ENCODE measurements around the gene GRAP2. TPM values are rescaled to one million over a fixed set of nuclear protein-coding genes. Genes with fewer than 3 reads are reported as not detected.

GRAP2 gene
- total RNA-seq, 4 donors from 2014 or later, result 0.97 to 2.0 TPM; not detected in 2

DNA sequence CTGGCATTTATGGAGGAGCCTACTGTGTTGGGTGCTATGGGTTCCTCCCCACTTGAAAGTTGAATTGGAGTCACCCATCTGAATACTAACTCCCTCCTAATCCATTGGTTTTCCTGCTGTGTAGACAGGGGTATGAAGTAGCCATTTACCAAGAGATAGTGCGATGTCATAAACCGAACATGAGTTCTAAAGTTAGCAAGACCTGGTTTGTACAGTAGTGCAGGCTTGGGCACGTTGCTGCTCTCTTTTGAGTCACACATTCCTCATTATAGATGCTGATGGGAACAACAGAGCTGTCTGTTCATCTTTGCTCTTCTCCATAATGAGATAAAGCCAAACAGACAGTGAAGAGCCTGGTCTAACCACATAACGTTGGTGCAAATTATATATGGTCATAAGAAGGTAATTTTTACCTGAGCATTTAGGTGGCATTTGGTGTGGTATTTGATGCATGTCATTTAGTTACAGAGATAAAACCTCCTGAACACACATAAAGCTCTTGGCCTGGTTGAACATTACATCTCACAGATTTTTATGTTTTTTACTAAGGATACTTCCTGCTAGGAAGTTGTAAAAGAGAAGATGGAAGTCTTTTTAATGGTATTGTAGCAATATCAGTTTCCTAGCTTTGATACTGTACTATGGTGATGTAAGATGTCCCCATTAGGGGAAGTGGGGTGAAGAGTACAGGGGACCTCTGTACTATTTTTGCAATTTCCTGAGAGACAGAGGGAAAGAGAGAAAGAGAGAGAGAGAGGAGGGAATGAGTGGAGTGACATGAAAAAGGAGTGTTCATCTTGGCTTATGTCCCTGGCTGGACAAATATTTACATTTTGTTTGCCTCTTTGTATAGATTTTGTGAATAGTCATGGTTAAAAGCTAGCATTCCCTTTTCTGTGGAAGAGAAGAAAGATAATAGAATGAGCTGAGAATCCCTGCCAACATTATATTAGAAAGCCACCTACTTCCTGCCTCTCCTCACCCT, 27.9 kb downstream of the GRAP2 start:
- DNase-seq, result no peak
- TF ChIP-seq, protein P1, sequence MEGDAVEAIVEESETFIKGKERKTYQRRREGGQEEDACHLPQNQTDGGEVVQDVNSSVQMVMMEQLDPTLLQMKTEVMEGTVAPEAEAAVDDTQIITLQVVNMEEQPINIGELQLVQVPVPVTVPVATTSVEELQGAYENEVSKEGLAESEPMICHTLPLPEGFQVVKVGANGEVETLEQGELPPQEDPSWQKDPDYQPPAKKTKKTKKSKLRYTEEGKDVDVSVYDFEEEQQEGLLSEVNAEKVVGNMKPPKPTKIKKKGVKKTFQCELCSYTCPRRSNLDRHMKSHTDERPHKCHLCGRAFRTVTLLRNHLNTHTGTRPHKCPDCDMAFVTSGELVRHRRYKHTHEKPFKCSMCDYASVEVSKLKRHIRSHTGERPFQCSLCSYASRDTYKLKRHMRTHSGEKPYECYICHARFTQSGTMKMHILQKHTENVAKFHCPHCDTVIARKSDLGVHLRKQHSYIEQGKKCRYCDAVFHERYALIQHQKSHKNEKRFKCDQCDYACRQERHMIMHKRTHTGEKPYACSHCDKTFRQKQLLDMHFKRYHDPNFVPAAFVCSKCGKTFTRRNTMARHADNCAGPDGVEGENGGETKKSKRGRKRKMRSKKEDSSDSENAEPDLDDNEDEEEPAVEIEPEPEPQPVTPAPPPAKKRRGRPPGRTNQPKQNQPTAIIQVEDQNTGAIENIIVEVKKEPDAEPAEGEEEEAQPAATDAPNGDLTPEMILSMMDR (IDR thresholded peaks at IDR 0.05), result no peak
- no peak for TF ChIP-seq POLR2A (IDR thresholded peaks at IDR 0.05)
- Histone ChIP-seq H3K9me3 (no peaks in the 10 kb centered on the region), H3K4me1 (no peaks in the 10 kb centered on the region), H3K27me3 (peaks cover 0 to 5% of the 10 kb centered on the region in 2 donors), H3K27ac (no peak overlapping the region), H3K4me3 (no peak overlapping the region), H3K36me3 (no peaks in the 10 kb centered on the region)
- intact Hi-C loops (cut with DNase I; ENCODE audit: low total_unique reads), result no loop called here

- no peak for TF ChIP-seq POLR2A (IDR thresholded peaks at IDR 0.05)
- TF ChIP-seq, protein P1 (IDR thresholded peaks at IDR 0.05), result no peak
- Histone ChIP-seq H3K4me3 (no peak overlapping the region), H3K27me3 (peaks cover 0 to 4% of the 10 kb centered on the region in 2 donors), H3K36me3 (no peaks in the 10 kb centered on the region), H3K4me1 (no peaks in the 10 kb centered on the region), H3K27ac (no peak overlapping the region), H3K9me3 (no peaks in the 10 kb centered on the region)
- intact Hi-C loops (cut with DNase I; ENCODE audit: low total_unique reads), result no loop called here
- DNase-seq, result no peak
Observed at GRCh38 chr22:39931251-39931650, 30.4 kb downstream of the GRAP2 start.

DNA sequence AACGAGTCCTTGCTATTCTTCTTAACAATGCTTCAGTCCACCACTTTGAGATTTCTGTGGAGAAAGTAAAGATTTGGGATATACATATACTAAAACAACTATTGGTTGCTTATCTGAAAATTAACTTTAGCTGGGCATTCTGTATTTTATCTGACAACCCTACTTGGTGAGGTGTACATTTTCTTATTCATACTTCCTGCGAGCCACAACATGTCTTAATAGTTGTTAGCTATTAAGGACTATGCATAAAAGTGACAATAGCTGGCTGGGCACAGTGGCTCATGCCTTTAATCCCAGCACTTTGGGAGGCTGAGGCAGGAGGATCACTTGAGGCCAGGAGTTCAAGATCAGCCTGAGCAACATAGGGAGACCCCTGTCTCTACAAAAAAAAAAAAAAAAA, 31.3 kb downstream of the GRAP2 start:
- Histone ChIP-seq H3K27ac (no peak overlapping the region), H3K4me1 (no peaks in the 10 kb centered on the region), H3K27me3 (no peaks in the 10 kb centered on the region), H3K9me3 (no peaks in the 10 kb centered on the region), H3K36me3 (no peaks in the 10 kb centered on the region), H3K4me3 (no peak overlapping the region)
- no peak for DNase-seq
- TF ChIP-seq, protein P1 (IDR thresholded peaks at IDR 0.05), result no peak
- TF ChIP-seq POLR2A (IDR thresholded peaks at IDR 0.05), result no peak
- intact Hi-C loops (cut with DNase I; ENCODE audit: low total_unique reads), result no loop called here

- TF ChIP-seq, protein P1 (IDR thresholded peaks at IDR 0.05), result peak in 1 of 4 experiments; percentile 19
- no peak for TF ChIP-seq POLR2A (IDR thresholded peaks at IDR 0.05)
Observed at GRCh38 chr22:39932918-39933649, 32.2 kb downstream of the GRAP2 start.

GRCh38 chr22:39933741-39934140, 32.9 kb downstream of the GRAP2 start:
- DNase-seq, result no peak
- H3K27me3 ChIP-seq, result no peaks in the 10 kb centered on the region

More at GRCh38 chr22:39932918-39933649, 32.2 kb downstream of the GRAP2 start:
- Histone ChIP-seq H3K4me1 (no peaks in the 10 kb centered on the region), H3K36me3 (no peaks in the 10 kb centered on the region), H3K27me3 (no peaks in the 10 kb centered on the region), H3K9me3 (no peaks in the 10 kb centered on the region), H3K27ac (no peak overlapping the region), H3K4me3 (no peak overlapping the region)
- intact Hi-C loops (cut with DNase I; ENCODE audit: low total_unique reads), result no loop called here
- DNase-seq, result no peak

More at GRCh38 chr22:39933741-39934140, 32.9 kb downstream of the GRAP2 start:
- Histone ChIP-seq H3K9me3 (no peaks in the 10 kb centered on the region), H3K27ac (no peak overlapping the region), H3K4me3 (no peak overlapping the region), H3K4me1 (no peaks in the 10 kb centered on the region), H3K36me3 (no peaks in the 10 kb centered on the region)
- intact Hi-C loops (cut with DNase I; ENCODE audit: low total_unique reads), result no loop called here
- TF ChIP-seq, protein P1 (IDR thresholded peaks at IDR 0.05), result no peak
- TF ChIP-seq POLR2A (IDR thresholded peaks at IDR 0.05), result no peak

Measured in uterus (tissue), 4 donors.